GM23338 (cell line): ENCODE measurements around the gene HSH2D. TPM values are rescaled to one million over a fixed set of nuclear protein-coding genes. Genes with fewer than 3 reads are reported as not detected.

Source experiments
- ATAC-seq: fragments of 200-7000 bp; cut with Tn5 transposase; 3 replicates; pipeline ENCODE4 v1.9.1; 2020
- DNase-seq: peaks from one replicate; pipeline ENCODE4 v3.0.0-alpha.2; 2015; ENCODE audit warnings: low spot score
- H2AFZ ChIP-seq: fragments of 200-600 bp; sonication (generic); 2 replicates; pipeline ENCODE4 v1.8.0; 2016; ENCODE audit warnings: antibody characterized with exemption, mild to moderate bottlenecking, moderate library complexity
- H3F3A ChIP-seq: fragments of 200-600 bp; sonication (generic); replicated peaks from 2 replicates; pipeline ENCODE4 v1.8.0; 2017; ENCODE audit warnings: antibody characterized with exemption, mixed run types, low read depth
- H3K27ac ChIP-seq: fragments of 200-600 bp; sonication (generic); 2 replicates; pipeline ENCODE4 v1.6.1; 2016; ENCODE audit warnings: low read depth
- H3K27me3 ChIP-seq: fragments of 200-600 bp; sonication (generic); 2 replicates; pipeline ENCODE4 v1.8.0; 2016; ENCODE audit warnings: mild to moderate bottlenecking, mixed run types, moderate library complexity; ENCODE audit not compliant: insufficient read depth
- H3K36me3 ChIP-seq: fragments of 200-600 bp; sonication (generic); 2 replicates; pipeline ENCODE4 v1.8.0; 2016; ENCODE audit warnings: mild to moderate bottlenecking; ENCODE audit not compliant: insufficient read depth
- H3K4me1 ChIP-seq: fragments of 200-600 bp; sonication (generic); 2 replicates; pipeline ENCODE4 v1.8.0; 2016; ENCODE audit warnings: mild to moderate bottlenecking, moderate library complexity; ENCODE audit not compliant: insufficient read depth
- H3K4me2 ChIP-seq: fragments of 200-600 bp; sonication (generic); 2 replicates; pipeline ENCODE4 v1.7.1; 2017; ENCODE audit warnings: mixed run types
- H3K4me3 ChIP-seq: fragments of 200-600 bp; sonication (generic); 2 replicates; pipeline ENCODE4 v1.6.1; 2016; ENCODE audit warnings: mixed run types
- H3K79me2 ChIP-seq: fragments of 200-600 bp; sonication (generic); replicated peaks from 2 replicates; pipeline ENCODE4 v1.8.0; 2017; ENCODE audit warnings: mild to moderate bottlenecking; ENCODE audit not compliant: insufficient read depth
- H3K9me2 ChIP-seq: fragments of 200-600 bp; sonication (generic); 2 replicates; pipeline ENCODE4 v1.8.0; 2017; ENCODE audit not compliant: insufficient read depth
- H4K20me1 ChIP-seq: fragments of 200-600 bp; sonication (generic); replicated peaks from 2 replicates; pipeline ENCODE4 v1.8.0; 2017; ENCODE audit warnings: mild to moderate bottlenecking; ENCODE audit not compliant: insufficient read depth
- H3K27ac Mint-ChIP-seq: 2 replicates; pipeline ENCODE4 v1.8.0; 2020; ENCODE audit warnings: inconsistent platforms, mild to moderate bottlenecking, moderate library complexity, mixed read lengths
- H3K27me3 Mint-ChIP-seq: 3 replicates; pipeline ENCODE4 v1.8.0; 2022; ENCODE audit warnings: low read depth, mild to moderate bottlenecking, moderate library complexity, mixed read lengths, inconsistent platforms; ENCODE audit not compliant: insufficient read depth, poor library complexity
- H3K36me3 Mint-ChIP-seq: 3 replicates; pipeline ENCODE4 v1.8.0; 2021; ENCODE audit warnings: low read depth, mild to moderate bottlenecking, inconsistent platforms, moderate library complexity, mixed read lengths
- H3K4me1 Mint-ChIP-seq: 3 replicates; pipeline ENCODE4 v1.8.0; 2020; ENCODE audit warnings: mild to moderate bottlenecking, inconsistent platforms, mixed read lengths
- H3K4me3 Mint-ChIP-seq: 3 replicates; pipeline ENCODE4 v1.8.0; 2021; ENCODE audit warnings: moderate library complexity, mild to moderate bottlenecking, inconsistent platforms, mixed read lengths
- H3K9me3 Mint-ChIP-seq: 3 replicates; pipeline ENCODE4 v1.8.0; 2020; ENCODE audit warnings: moderate library complexity, mild to moderate bottlenecking, inconsistent platforms, mixed read lengths
- CREB1 ChIP-seq: fragments of 250-450 bp; sonication (Bioruptor Pico); IDR thresholded peaks from 2 replicates; pipeline ENCODE4 v1.5.0; 2020; ENCODE audit warnings: low read depth, mild to moderate bottlenecking, moderate library complexity
- CTCF ChIP-seq, 2 experiments: fragments of 200-600 bp in 1 of 2; sonication (generic) in 1 of 2; conservative IDR thresholded peaks; 2 replicates each; pipeline versions ENCODE4 v1.5.1 to v1.6.1; 2016 to 2017; ENCODE audit warnings: antibody characterized with exemption in 2 of 2, low read depth in 2 of 2, mild to moderate bottlenecking in 2 of 2, moderate library complexity in 1 of 2
- ETS1 ChIP-seq: IDR thresholded peaks from 2 replicates; pipeline ENCODE4 v1.6.1; 2016; ENCODE audit warnings: antibody characterized with exemption
- EZH2phosphoT487 ChIP-seq: fragments of 200-600 bp; sonication (generic); IDR thresholded peaks from one replicate; pipeline ENCODE4 v1.8.1; 2018; ENCODE audit warnings: antibody characterized with exemption; ENCODE audit not compliant: unreplicated experiment
- JUNB ChIP-seq: IDR thresholded peaks from one replicate; pipeline ENCODE4 v1.6.1; 2016; ENCODE audit warnings: antibody characterized with exemption; ENCODE audit not compliant: unreplicated experiment
- NANOG ChIP-seq: IDR thresholded peaks from 2 replicates; pipeline ENCODE4 v1.6.1; 2016; ENCODE audit warnings: antibody characterized with exemption, borderline replicate concordance
- POLR2AphosphoS5 ChIP-seq: IDR thresholded peaks from 2 replicates; pipeline ENCODE4 v1.6.1; 2016; ENCODE audit warnings: antibody characterized with exemption, low read depth
- REST ChIP-seq: IDR thresholded peaks from one replicate; pipeline ENCODE4 v1.6.1; 2018; ENCODE audit warnings: antibody characterized with exemption; ENCODE audit not compliant: unreplicated experiment
- STAT1 ChIP-seq: IDR thresholded peaks from one replicate; pipeline ENCODE4 v1.6.1; 2016; ENCODE audit warnings: antibody characterized with exemption; ENCODE audit not compliant: unreplicated experiment
- ZNF462 ChIP-seq: fragments of 250-450 bp; sonication (Bioruptor Pico); IDR thresholded peaks from 2 replicates; pipeline ENCODE4 v1.5.0; 2020; ENCODE audit warnings: mild to moderate bottlenecking, moderate library complexity
- polyA plus RNA-seq: library from polyadenylated mRNA; unstranded; fragments of >200 nt; fragmentation: Nextera tagmentation; extraction: Ambion mirVana; gene quantifications from 2 replicates; pipeline ENCODE4 v1.2.1, GENCODE V29; 2016
- total RNA-seq: library from RNA; depleted of rRNA; stranded (reverse); fragments of >200 nt; shearing (Covaris generic); gene quantifications from 2 replicates; pipeline ENCODE4 v1.2.3, GENCODE V29; 2014

HSH2D gene
- total and polyA plus RNA-seq, 2 experiments from 2014 or later: 0.81 to 1.4 TPM

- Histone ChIP-seq H3K4me3 (no peak overlapping the region), H3F3A (no peaks in the 10 kb centered on the region), H3K36me3 (no peaks in the 10 kb centered on the region), H3K27me3 (no peaks in the 10 kb centered on the region), H3K27ac (no peak overlapping the region), H3K4me1 (no peaks in the 10 kb centered on the region; the same call in 1 of the 2 replicates), H2AFZ (no peak overlapping the region), H3K4me2 (no peak overlapping the region), H4K20me1 (no peaks in the 10 kb centered on the region; the same call in 1 of the 2 replicates), H3K79me2 (no peaks in the 10 kb centered on the region), H3K9me2 (no peaks in the 10 kb centered on the region)
- Mint-ChIP-seq H3K4me3 (no peak overlapping the region), H3K27me3 (peaks cover 4% of the 10 kb centered on the region), H3K36me3 (no peaks in the 10 kb centered on the region; the same call in 2 of the 3 replicates), H3K9me3 (no peaks in the 10 kb centered on the region), H3K27ac (no peak overlapping the region), H3K4me1 (peaks cover 5% of the 10 kb centered on the region; the same call in 2 of the 3 replicates)
- ATAC-seq: no peak
- no peak for DNase-seq
- no peak for TF ChIP-seq NANOG
- TF ChIP-seq JUNB: no peak
- no peak for TF ChIP-seq REST
- TF ChIP-seq EZH2phosphoT487: no peak
- TF ChIP-seq STAT1: no peak
- TF ChIP-seq ZNF462 (CRISPR knock-in tag): no peak
- no peak for TF ChIP-seq CTCF (conservative IDR thresholded peaks at IDR 0.05; ENCODE audit: low read depth in 2 of 2)
- no peak for TF ChIP-seq POLR2AphosphoS5
- no peak for TF ChIP-seq CREB1 (CRISPR knock-in tag)
- TF ChIP-seq ETS1: no peak
These were observed 59.1 kb downstream of the HSH2D start for GRCh38 chr19:16202320-16203255.
